ENCODE data around the gene UTF1.

DNA sequence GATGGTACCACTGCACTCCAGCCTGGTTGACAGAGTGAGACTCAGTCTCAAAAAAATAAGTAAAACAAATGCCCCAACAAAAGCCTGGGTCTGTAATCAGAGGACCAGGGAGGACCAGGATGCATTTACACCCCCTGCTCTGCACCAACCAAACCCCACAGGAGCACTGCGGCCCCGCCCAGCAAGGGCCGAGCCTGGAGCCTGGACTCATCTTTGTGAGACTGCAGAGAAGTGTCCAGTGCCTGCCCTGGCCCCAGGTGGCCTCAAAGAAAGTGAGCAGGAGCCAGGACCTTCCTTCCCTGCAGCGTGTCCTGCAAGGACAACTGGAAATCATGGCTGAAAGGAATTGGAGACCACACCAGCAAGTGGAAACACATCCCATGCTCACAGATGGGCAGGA is 38.4 kb upstream of the UTF1 start:
- TF ChIP-seq, protein P1, sequence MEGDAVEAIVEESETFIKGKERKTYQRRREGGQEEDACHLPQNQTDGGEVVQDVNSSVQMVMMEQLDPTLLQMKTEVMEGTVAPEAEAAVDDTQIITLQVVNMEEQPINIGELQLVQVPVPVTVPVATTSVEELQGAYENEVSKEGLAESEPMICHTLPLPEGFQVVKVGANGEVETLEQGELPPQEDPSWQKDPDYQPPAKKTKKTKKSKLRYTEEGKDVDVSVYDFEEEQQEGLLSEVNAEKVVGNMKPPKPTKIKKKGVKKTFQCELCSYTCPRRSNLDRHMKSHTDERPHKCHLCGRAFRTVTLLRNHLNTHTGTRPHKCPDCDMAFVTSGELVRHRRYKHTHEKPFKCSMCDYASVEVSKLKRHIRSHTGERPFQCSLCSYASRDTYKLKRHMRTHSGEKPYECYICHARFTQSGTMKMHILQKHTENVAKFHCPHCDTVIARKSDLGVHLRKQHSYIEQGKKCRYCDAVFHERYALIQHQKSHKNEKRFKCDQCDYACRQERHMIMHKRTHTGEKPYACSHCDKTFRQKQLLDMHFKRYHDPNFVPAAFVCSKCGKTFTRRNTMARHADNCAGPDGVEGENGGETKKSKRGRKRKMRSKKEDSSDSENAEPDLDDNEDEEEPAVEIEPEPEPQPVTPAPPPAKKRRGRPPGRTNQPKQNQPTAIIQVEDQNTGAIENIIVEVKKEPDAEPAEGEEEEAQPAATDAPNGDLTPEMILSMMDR (IDR thresholded peaks at IDR 0.05; ENCODE audit: low read depth, low read length, poor library complexity, severe bottlenecking), result no peak
- no peak for TF ChIP-seq EZH2phosphoT487 (IDR thresholded peaks at IDR 0.05; ENCODE audit: borderline replicate concordance, low read length)

Data from DOHH2 (cell line).